K562 (cell line): ENCODE results near the gene CPE.

Experiments used
- CBX5 ChIP-seq: IDR thresholded peaks from 2 replicates; pipeline ENCODE4 v1.6.1; 2014; ENCODE audit warnings: low read depth, borderline replicate concordance
- EZH2 ChIP-seq: IDR thresholded peaks from 2 replicates; pipeline ENCODE4 v1.6.1; 2012; ENCODE audit warnings: low read depth, mild to moderate bottlenecking, inconsistent platforms, low read length, borderline replicate concordance
- GATA2 ChIP-seq: sonication (generic); formaldehyde crosslinking; IDR thresholded peaks from 2 replicates; pipeline ENCODE4 v1.4.0; 2020; ENCODE audit warnings: mild to moderate bottlenecking, missing genetic modification reagents
- NFIC ChIP-seq: fragments of 450-650 bp; IDR thresholded peaks from 2 replicates; pipeline ENCODE4 v1.6.1; 2017; ENCODE audit warnings: mild to moderate bottlenecking, inconsistent platforms
- PHF8 ChIP-seq: fragments of 200-600 bp; sonication (generic); IDR thresholded peaks from 2 replicates; pipeline ENCODE4 v1.6.1; 2012; ENCODE audit warnings: mixed run types, mild to moderate bottlenecking, inconsistent platforms, low read length, moderate library complexity, borderline replicate concordance
- ZEB2 ChIP-seq: fragments of 450-650 bp; IDR thresholded peaks from 2 replicates; pipeline ENCODE4 v1.6.1; 2016
- ZNF586 ChIP-seq: fragments of 450-650 bp; formaldehyde crosslinking; conservative IDR thresholded peaks from 2 replicates; pipeline ENCODE4 v1.4.0; 2020; ENCODE audit warnings: mild to moderate bottlenecking, moderate library complexity
- TF ChIP-seq, protein P1 (sequence below), 3 experiments: IDR thresholded peaks in 2 of 3; conservative IDR thresholded peaks in 1 of 3; 2 replicates each; pipeline ENCODE4 v1.5.1; 2011 to 2012; ENCODE audit warnings: low read length in 3 of 3, mild to moderate bottlenecking in 3 of 3, control low read depth in 2 of 3, improper control_type of control experiment in 1 of 3, inconsistent platforms in 1 of 3, low read depth in 1 of 3, mixed read lengths in 1 of 3, moderate library complexity in 1 of 3; ENCODE audit not compliant: insufficient read depth in 2 of 3

DNA sequence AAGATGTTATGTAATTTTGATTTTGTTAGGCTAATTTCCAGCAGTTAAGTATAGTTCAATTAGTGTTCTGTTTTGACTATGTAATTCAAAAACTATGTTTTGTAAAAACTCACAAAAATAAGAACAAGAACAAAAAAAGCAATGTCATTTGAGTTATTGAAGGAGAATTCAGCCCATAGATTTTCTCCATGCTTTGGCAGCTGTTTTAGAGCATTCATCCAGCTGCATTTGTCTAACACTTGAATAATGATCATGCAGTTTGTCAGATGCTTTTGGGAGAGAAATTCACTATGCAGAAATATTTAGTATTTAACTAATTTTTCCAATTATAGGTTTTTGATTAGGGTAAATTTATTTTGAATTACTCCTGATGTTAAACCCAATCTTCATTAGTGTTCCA, 14.2 kb downstream of the CPE start:
- TF ChIP-seq ZNF586 (CRISPR knock-in tag) (no peak), ZEB2 (no peak), NFIC (no peak), PHF8 (no peak), CBX5 (no peak), EZH2 (no peak), GATA2 (CRISPR knock-in tag) (no peak)
- TF ChIP-seq, protein P1, sequence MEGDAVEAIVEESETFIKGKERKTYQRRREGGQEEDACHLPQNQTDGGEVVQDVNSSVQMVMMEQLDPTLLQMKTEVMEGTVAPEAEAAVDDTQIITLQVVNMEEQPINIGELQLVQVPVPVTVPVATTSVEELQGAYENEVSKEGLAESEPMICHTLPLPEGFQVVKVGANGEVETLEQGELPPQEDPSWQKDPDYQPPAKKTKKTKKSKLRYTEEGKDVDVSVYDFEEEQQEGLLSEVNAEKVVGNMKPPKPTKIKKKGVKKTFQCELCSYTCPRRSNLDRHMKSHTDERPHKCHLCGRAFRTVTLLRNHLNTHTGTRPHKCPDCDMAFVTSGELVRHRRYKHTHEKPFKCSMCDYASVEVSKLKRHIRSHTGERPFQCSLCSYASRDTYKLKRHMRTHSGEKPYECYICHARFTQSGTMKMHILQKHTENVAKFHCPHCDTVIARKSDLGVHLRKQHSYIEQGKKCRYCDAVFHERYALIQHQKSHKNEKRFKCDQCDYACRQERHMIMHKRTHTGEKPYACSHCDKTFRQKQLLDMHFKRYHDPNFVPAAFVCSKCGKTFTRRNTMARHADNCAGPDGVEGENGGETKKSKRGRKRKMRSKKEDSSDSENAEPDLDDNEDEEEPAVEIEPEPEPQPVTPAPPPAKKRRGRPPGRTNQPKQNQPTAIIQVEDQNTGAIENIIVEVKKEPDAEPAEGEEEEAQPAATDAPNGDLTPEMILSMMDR (IDR thresholded peaks at IDR 0.05 in 2 of 3, conservative IDR thresholded peaks at IDR 0.05 in 1 of 3; ENCODE audit: insufficient read depth in 2 of 3, low read depth in 1 of 3, low read length in 3 of 3) = no peak
